Subcutaneous abdominal adipose tissue (tissue), 5 donors: ENCODE results near the gene ZCWPW2.

ENCODE experiments used
- H3K27ac ChIP-seq: one replicate; pipeline ENCODE4 v1.7.0; 2013; ENCODE audit warnings: low read depth, mild to moderate bottlenecking, inconsistent platforms, low read length, moderate library complexity
- H3K27me3 ChIP-seq, 5 donors: one replicate each; pipeline ENCODE4 v1.7.0; 2013; ENCODE audit warnings: low read length in 5 of 5, inconsistent platforms in 1 of 5; ENCODE audit not compliant: control insufficient read depth in 5 of 5, insufficient read depth in 4 of 5
- H3K36me3 ChIP-seq, 5 donors: one replicate each; pipeline ENCODE4 v1.7.0; 2013; ENCODE audit warnings: low read length in 5 of 5; ENCODE audit not compliant: control insufficient read depth in 5 of 5, insufficient read depth in 5 of 5
- H3K4me1 ChIP-seq, 5 donors: one replicate each; pipeline ENCODE4 v1.7.0; 2013; ENCODE audit warnings: low read length in 5 of 5, mild to moderate bottlenecking in 3 of 5, moderate library complexity in 1 of 5; ENCODE audit not compliant: control insufficient read depth in 5 of 5, insufficient read depth in 5 of 5
- H3K4me3 ChIP-seq, 5 donors: one replicate each; pipeline ENCODE4 v1.7.0; 2013; ENCODE audit warnings: low read length in 5 of 5, low read depth in 1 of 5
- H3K9ac ChIP-seq, 5 donors: one replicate each; pipeline ENCODE4 v1.7.0; 2013; ENCODE audit warnings: low read length in 5 of 5, mild to moderate bottlenecking in 4 of 5, moderate library complexity in 3 of 5
- H3K9me3 ChIP-seq, 5 donors: one replicate each; pipeline ENCODE4 v1.7.0; 2013; ENCODE audit warnings: low read length in 5 of 5; ENCODE audit not compliant: control insufficient read depth in 5 of 5
- donor health status: healthy.
- donor health status: healthy.
- donor health status: healthy.
- donor health status: healthy.
- donor health status: healthy.

Gene ZCWPW2

GRCh38 chr3:28476764-28477163, 128.2 kb downstream of the ZCWPW2 start:
- no peak overlapping the region for H3K27ac ChIP-seq

DNA sequence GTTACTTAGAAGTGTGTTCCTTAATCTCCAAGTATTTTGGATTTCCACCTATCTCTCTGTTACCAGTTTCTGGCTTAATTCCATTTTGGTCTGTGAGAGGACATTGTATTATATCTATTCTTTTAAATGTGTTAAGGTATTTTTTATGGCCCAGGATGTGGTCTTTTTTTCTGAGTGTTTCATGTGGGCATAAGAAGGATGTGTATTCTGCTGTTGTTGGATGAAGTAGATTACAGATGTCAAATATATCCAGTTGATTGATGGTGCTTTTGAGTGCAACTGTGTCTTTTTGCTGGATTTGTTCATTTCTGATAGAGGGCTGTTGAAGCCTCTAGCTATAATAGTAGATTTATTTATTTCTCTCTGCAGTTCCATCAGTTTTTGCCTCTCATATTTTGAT, 136.6 kb downstream of the ZCWPW2 start:
- Histone ChIP-seq H3K27ac (no peak overlapping the region), H3K36me3 (peaks cover 0 to 5% (median 0%) of the 10 kb centered on the region in 5 donors), H3K9ac (no peak overlapping the region), H3K27me3 (no peaks in the 10 kb centered on the region), H3K9me3 (peaks cover 0 to 13% (median 5%) of the 10 kb centered on the region in 5 donors), H3K4me1 (no peaks in the 10 kb centered on the region), H3K4me3 (no peak overlapping the region)

More at GRCh38 chr3:28476764-28477163, 128.2 kb downstream of the ZCWPW2 start:
- Histone ChIP-seq H3K36me3 (peaks cover 0 to 1% (median 0%) of the 10 kb centered on the region in 5 donors), H3K4me1 (no peaks in the 10 kb centered on the region), H3K9ac (no peak overlapping the region), H3K4me3 (no peak overlapping the region), H3K9me3 (peaks cover 0 to 5% (median 0%) of the 10 kb centered on the region in 5 donors), H3K27me3 (no peaks in the 10 kb centered on the region)

DNA sequence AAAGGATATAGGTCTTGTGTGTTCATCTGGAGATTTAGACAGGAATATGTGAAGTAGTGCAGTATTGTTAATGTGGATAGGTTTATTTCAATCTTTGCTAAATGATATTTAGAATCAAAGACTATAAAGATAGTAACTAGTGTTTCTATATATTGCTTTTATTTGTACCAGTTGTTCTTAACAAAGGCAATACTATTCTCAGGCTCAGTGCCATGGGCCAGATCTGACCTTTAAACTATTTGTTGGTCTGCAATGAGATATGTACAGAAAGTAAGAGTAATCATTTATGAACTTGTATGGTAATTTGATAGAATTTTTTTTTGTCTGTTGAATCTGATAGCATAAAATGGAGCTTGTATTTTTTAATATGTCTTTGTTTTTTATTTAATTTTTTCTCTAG, 146.8 kb downstream of the ZCWPW2 start:
- peaks cover 0 to 3% (median 0%) of the 10 kb centered on the region in 5 donors for H3K36me3 ChIP-seq
- H3K4me1 ChIP-seq: no peaks in the 10 kb centered on the region
- no peak overlapping the region for H3K27ac ChIP-seq
- no peak overlapping the region for H3K4me3 ChIP-seq
- no peaks in the 10 kb centered on the region for H3K27me3 ChIP-seq
- H3K9ac ChIP-seq: no peak overlapping the region
- peaks cover 0 to 3% (median 0%) of the 10 kb centered on the region in 5 donors for H3K9me3 ChIP-seq

GRCh38 chr3:28502397-28502937, 153.9 kb downstream of the ZCWPW2 start:
- Histone ChIP-seq H3K36me3 (peaks cover 0 to 2% (median 0%) of the 10 kb centered on the region in 5 donors), H3K4me3 (no peak overlapping the region), H3K27ac (no peak overlapping the region), H3K27me3 (no peaks in the 10 kb centered on the region), H3K4me1 (no peaks in the 10 kb centered on the region), H3K9ac (no peak overlapping the region), H3K9me3 (no peaks in the 10 kb centered on the region)

DNA sequence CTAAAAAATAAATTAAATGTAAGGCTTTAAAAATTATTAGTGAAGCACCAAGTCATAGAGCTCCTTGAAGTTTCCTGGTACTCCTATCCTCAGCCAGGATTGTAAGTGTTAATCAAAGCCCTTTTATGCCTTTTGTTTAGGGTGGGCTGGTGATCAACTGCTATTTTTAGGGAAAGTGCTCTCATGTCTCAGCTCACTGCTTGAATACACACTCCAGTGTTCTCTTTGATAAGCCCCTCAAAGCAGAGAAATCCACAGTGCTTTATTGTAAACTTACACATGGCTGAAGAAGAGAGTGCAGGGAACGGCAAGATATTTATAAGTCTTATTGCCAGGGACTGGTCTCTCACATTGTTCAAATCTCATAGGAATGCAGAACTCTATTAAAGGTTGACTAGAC, 156.5 kb downstream of the ZCWPW2 start:
- Histone ChIP-seq H3K9ac (no peak overlapping the region), H3K4me3 (no peak overlapping the region), H3K9me3 (no peaks in the 10 kb centered on the region), H3K27ac (no peak overlapping the region), H3K4me1 (no peaks in the 10 kb centered on the region), H3K27me3 (no peaks in the 10 kb centered on the region), H3K36me3 (no peaks in the 10 kb centered on the region)

GRCh38 chr3:28521663-28522062, 173.1 kb downstream of the ZCWPW2 start:
- no peaks in the 10 kb centered on the region for H3K36me3 ChIP-seq
- no peaks in the 10 kb centered on the region for H3K9me3 ChIP-seq
- no peak overlapping the region for H3K27ac ChIP-seq

GRCh38 chr3:28542351-28542750, 193.8 kb downstream of the ZCWPW2 start:
- Histone ChIP-seq H3K4me1 (no peaks in the 10 kb centered on the region), H3K4me3 (no peak overlapping the region)

More at GRCh38 chr3:28521663-28522062, 173.1 kb downstream of the ZCWPW2 start:
- no peak overlapping the region for H3K9ac ChIP-seq
- no peaks in the 10 kb centered on the region for H3K4me1 ChIP-seq
- H3K27me3 ChIP-seq: no peaks in the 10 kb centered on the region
- no peak overlapping the region for H3K4me3 ChIP-seq

GRCh38 chr3:28544236-28544635, 195.7 kb downstream of the ZCWPW2 start:
- H3K9ac ChIP-seq: no peak overlapping the region
- peaks cover 2 to 21% (median 5%) of the 10 kb centered on the region in 5 donors for H3K9me3 ChIP-seq
- no peaks in the 10 kb centered on the region for H3K27me3 ChIP-seq
- H3K27ac ChIP-seq: no peak overlapping the region
- H3K36me3 ChIP-seq: no peaks in the 10 kb centered on the region
- no peaks in the 10 kb centered on the region for H3K4me1 ChIP-seq
- H3K4me3 ChIP-seq: no peak overlapping the region

More at GRCh38 chr3:28542351-28542750, 193.8 kb downstream of the ZCWPW2 start:
- H3K9ac ChIP-seq: no peak overlapping the region
- H3K9me3 ChIP-seq: peaks cover 2 to 23% (median 5%) of the 10 kb centered on the region in 5 donors
- H3K27ac ChIP-seq: no peak overlapping the region
- no peaks in the 10 kb centered on the region for H3K36me3 ChIP-seq
- H3K27me3 ChIP-seq: no peaks in the 10 kb centered on the region

DNA sequence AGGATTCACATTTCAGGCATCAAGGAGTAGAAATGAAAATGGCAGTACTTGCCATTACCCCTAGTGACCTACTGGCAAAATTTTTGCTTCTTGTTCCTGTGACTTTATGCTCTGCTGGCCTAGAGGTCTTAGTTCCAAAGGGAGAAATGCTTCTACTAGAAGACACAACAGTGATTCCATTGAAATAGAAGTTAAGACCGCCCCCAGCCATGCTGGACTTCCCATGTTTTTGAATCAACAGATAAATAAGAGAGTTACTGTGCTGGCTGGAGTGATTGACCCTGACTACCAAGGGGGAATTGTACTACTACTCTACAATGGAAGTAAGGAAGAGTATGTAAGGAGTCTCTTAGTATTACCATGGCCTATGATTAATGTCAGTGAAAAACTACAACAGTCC, 196.3 kb downstream of the ZCWPW2 start:
- Histone ChIP-seq H3K27me3 (no peaks in the 10 kb centered on the region), H3K36me3 (no peaks in the 10 kb centered on the region), H3K27ac (no peak overlapping the region), H3K4me1 (no peaks in the 10 kb centered on the region), H3K9ac (no peak overlapping the region), H3K9me3 (peaks cover 2 to 17% (median 4%) of the 10 kb centered on the region in 5 donors), H3K4me3 (no peak overlapping the region)

DNA sequence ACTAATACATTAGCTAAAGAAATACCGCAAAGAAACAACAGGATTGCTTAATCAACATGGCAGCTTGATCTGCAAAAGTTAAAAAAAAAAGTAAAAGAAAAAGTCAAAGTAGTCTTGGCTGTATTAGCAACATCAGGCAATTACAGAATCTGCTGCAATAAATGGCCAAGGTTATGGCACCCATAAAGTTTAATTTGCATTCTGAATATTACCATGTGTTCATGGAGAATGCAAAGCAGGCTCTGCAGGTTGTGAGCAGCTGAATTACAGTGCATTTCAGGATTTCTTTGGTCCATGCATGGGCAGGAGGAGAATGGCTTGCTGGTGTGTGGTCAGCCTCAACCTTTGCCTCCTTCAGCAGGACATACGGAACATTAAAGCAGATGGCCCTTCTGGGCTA, 199.2 kb downstream of the ZCWPW2 start:
- H3K9me3 ChIP-seq: peaks cover 0 to 4% (median under 1%) of the 10 kb centered on the region in 5 donors
- H3K27me3 ChIP-seq: no peaks in the 10 kb centered on the region
- no peaks in the 10 kb centered on the region for H3K4me1 ChIP-seq
- H3K4me3 ChIP-seq: no peak overlapping the region
- H3K36me3 ChIP-seq: no peaks in the 10 kb centered on the region
- no peak overlapping the region for H3K27ac ChIP-seq
- no peak overlapping the region for H3K9ac ChIP-seq
